ENCODE results near the gene ATP5ME. TPM values are rescaled to one million over a fixed set of nuclear protein-coding genes. Genes with fewer than 3 reads are reported as not detected.

ATP5ME gene
- total RNA-seq, 1 donor from 2014 or later = 278 TPM

DNA sequence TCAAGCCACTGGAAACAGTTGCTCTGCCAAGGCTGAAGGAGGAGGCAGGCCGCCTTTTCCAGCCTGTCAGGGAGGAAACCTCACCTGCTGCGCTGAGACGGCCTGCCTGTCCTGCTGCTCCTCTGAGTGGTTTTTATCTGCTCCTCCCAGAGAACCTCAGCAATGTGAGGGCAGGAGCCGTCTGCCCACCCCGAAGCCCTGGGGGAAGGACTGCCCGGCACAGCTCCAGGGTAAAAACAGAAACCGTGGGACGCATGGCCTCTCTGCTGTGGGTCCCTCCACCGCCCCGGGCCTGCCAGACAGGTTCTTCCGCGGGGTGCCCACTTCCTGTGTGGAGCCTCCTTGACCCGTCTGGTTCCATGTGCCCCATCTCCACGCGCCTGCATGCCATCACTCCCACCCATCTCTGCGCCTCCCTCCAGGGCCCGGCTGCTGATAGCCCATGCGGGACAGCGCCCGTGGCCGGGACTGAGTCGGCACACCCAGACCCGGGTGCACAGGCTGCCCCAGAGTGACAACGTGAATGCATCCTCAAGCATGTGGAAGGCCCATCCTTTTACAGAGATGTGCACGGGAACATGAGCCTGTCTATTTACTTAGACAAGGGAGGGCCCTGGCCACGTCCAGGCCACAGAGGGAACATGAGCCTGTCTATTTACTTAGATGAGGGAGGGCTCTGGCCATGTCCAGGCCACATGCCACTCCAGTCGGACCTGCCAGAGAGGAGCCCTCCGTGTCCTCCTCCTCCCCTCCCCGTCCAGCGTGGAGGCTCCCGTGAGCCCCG, 18.9 kb upstream of the ATP5ME start:
- peaks cover 3% of the 10 kb centered on the region for H3K27me3 Mint-ChIP-seq (ENCODE audit: low read depth)
- no peaks in the 10 kb centered on the region for H3K4me1 Mint-ChIP-seq
- no peak for DNase-seq (ENCODE audit: low read depth, low spot score)
- H3K27ac Mint-ChIP-seq (ENCODE audit: unreplicated experiment) = no peak overlapping the region
- H3K4me3 Mint-ChIP-seq = no peak overlapping the region
- TF ChIP-seq, protein P1, sequence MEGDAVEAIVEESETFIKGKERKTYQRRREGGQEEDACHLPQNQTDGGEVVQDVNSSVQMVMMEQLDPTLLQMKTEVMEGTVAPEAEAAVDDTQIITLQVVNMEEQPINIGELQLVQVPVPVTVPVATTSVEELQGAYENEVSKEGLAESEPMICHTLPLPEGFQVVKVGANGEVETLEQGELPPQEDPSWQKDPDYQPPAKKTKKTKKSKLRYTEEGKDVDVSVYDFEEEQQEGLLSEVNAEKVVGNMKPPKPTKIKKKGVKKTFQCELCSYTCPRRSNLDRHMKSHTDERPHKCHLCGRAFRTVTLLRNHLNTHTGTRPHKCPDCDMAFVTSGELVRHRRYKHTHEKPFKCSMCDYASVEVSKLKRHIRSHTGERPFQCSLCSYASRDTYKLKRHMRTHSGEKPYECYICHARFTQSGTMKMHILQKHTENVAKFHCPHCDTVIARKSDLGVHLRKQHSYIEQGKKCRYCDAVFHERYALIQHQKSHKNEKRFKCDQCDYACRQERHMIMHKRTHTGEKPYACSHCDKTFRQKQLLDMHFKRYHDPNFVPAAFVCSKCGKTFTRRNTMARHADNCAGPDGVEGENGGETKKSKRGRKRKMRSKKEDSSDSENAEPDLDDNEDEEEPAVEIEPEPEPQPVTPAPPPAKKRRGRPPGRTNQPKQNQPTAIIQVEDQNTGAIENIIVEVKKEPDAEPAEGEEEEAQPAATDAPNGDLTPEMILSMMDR (conservative IDR thresholded peaks at IDR 0.05) = no peak
- no peaks in the 10 kb centered on the region for H3K9me3 Mint-ChIP-seq
- H3K36me3 Mint-ChIP-seq (ENCODE audit: low read depth) = no peaks in the 10 kb centered on the region

DNA sequence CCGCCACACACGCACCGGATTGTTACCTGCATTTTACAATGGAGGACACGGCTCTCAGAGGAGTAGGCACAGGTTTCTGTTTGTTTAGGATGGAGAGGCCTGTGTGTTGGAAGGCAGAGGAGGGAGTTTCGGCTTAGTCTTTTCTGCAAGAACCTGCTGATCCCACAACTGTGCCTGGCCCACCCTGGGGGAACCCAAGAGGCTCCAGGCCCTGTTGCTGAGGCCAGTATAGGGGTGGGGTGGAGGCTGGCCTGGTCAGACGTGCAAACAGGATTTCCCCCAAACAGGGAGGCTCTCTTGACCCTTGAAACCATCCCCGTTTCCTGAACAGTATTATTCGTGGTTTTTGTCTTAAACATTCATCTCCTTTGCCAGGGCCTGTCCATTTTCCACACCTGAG, 15.6 kb upstream of the ATP5ME start:
- DNase-seq (ENCODE audit: low read depth, low spot score) = no peak
- no peak overlapping the region for H3K27ac Mint-ChIP-seq (ENCODE audit: unreplicated experiment)
- H3K9me3 Mint-ChIP-seq = no peaks in the 10 kb centered on the region
- H3K36me3 Mint-ChIP-seq (ENCODE audit: low read depth) = no peaks in the 10 kb centered on the region
- TF ChIP-seq, protein P1 (conservative IDR thresholded peaks at IDR 0.05) = no peak
- peaks cover 3% of the 10 kb centered on the region for H3K4me1 Mint-ChIP-seq
- no peak overlapping the region for H3K4me3 Mint-ChIP-seq
- H3K27me3 Mint-ChIP-seq (ENCODE audit: low read depth) = peaks cover 6% of the 10 kb centered on the region

DNA sequence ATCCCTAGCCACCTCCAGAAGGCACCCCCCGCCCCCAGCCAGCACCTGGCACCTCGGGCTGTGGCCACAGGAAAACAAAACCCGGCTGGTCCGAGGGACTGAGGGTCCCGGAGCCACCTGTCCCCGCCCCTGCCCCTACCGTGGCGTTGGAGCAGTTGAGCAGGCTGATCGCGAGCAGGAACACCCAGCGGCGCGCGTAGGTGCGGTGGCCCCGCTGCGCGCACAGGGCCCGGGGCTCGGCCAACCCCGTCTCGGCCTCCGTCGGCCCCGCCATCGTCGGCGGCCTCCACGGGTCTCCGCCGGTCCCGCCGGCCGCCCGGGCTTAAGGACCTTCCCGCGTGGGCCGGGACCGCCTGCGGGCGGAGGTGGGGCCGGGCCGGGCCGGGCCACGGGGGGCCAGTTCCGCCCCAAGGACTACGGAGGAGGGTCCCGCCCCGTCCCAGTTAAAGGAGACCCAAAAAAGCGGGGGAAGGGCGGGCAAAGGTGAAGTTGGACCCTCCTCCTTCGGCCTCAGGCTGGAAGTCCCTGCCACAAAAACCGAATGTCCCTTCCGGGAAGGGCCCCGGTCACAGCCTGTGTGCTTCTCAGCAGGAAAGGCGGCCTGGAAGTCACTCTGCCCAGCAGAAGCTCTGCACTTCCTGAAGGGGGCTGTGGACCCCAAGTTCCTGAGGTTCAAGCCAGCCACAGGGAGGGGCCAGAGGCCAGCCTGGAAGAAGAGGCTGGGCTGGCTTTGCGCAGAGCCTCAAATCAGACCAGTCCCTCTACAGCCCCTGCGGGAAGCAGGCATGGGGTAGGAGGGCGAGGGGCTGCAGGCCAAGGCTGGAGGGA, 15.0 kb upstream of the ATP5ME start, which contains the start of gene SLC49A3:
SLC49A3 (minus strand) TSS at position 298 of the 828 bp plus-strand sequence; CDS start at position 274, 24 bp downstream.
- Mint-ChIP-seq H3K9me3 (no peaks in the 10 kb centered on the region), H3K36me3 (ENCODE audit: low read depth) (no peaks in the 10 kb centered on the region), H3K4me3 (no peak within 1 kb of the TSS), H3K4me1 (peaks cover 3% of the 10 kb centered on the region), H3K27me3 (ENCODE audit: low read depth) (peaks cover 4% of the 10 kb centered on the region), H3K27ac (ENCODE audit: unreplicated experiment) (no peak within 1 kb of the TSS)
- TF ChIP-seq, protein P1 (conservative IDR thresholded peaks at IDR 0.05) = no peak
- DNase-seq (ENCODE audit: low read depth, low spot score) = no peak

DNA sequence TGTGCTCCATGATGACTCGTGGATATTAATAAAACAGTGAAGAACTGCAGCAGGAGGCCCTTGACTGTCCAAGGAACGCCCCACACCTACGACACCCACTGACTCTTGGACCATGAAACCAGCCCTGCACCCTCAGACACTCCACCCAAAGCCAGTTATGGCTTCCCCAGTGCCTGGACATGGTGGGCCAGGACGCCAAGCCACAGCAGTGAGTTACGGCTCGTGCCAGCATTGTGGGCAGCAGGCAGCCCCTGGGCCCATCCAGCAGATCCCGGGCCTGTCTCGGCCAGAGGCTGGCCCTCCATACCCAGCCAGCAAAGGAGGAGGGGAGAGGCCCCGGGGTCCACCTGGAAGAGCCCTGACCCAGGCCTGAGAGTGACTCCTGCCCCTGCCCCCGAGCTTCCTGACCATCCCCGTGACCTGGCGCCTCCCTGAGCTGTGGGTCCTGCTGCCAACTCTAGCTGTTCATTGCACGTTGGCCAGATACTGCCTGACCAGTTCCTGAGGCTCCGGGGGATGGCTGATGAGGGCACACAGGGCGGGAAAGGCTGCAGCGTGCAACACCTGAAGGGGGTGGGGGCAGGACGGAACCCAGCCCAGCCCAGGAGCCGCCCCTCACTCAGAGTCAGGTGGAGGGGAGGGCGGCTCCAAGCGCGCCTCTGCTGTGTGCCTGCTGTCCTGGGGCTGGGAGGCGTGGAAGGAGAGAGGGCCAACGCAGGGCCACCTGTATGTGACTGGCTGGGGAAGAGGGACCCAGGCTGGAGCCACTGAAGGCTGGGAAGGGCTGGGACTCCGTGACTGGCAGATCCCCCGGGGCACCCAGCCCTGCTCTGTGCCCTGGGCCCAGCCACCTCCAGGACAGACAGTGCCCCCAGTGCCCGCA, 14.1 kb upstream of the ATP5ME start:
- no peak for DNase-seq (ENCODE audit: low read depth, low spot score)
- TF ChIP-seq, protein P1 (conservative IDR thresholded peaks at IDR 0.05) = no peak
- H3K36me3 Mint-ChIP-seq (ENCODE audit: low read depth) = no peaks in the 10 kb centered on the region
- peaks cover 4% of the 10 kb centered on the region for H3K27me3 Mint-ChIP-seq (ENCODE audit: low read depth)
- H3K4me3 Mint-ChIP-seq = no peak overlapping the region
- no peak overlapping the region for H3K27ac Mint-ChIP-seq (ENCODE audit: unreplicated experiment)
- peaks cover 3% of the 10 kb centered on the region for H3K4me1 Mint-ChIP-seq
- H3K9me3 Mint-ChIP-seq = no peaks in the 10 kb centered on the region
